Fibroblast of lung (primary cell): Measurements from ENCODE around the gene CYB561D2. TPM values are rescaled to one million over a fixed set of nuclear protein-coding genes. Genes with fewer than 3 reads are reported as not detected.
A peak's percentile ranks its signal among the peaks of the same experiment; 100 is the strongest.

Source experiments
- DNase-seq, 2 donors: peaks; one replicate each; pipeline versions ENCODE4 v3.0.0 to v3.0.0-alpha.2; 2010; ENCODE audit warnings: low read depth in 2 of 2
- H2AFZ ChIP-seq: 2 replicates; pipeline ENCODE4 v1.5.1; 2012; ENCODE audit warnings: low read length, control low read depth, inconsistent platforms
- H3K27ac ChIP-seq: 2 replicates; pipeline ENCODE4 v1.5.1; 2011; ENCODE audit warnings: low read length, control low read depth; ENCODE audit not compliant: insufficient read depth
- H3K27me3 ChIP-seq: 2 replicates; pipeline ENCODE4 v1.5.1; 2011; ENCODE audit warnings: mild to moderate bottlenecking, low read length; ENCODE audit not compliant: control insufficient read depth, insufficient read depth
- H3K36me3 ChIP-seq: 2 replicates; pipeline ENCODE4 v1.5.1; 2011; ENCODE audit warnings: low read length; ENCODE audit not compliant: control insufficient read depth, insufficient read depth
- H3K4me1 ChIP-seq: 2 replicates; pipeline ENCODE4 v1.5.1; 2011; ENCODE audit warnings: low read length; ENCODE audit not compliant: control insufficient read depth, insufficient read depth; ENCODE audit errors: extremely low read depth
- H3K4me2 ChIP-seq: 2 replicates; pipeline ENCODE4 v1.5.1; 2011; ENCODE audit warnings: low read length, control low read depth; ENCODE audit not compliant: insufficient read depth; ENCODE audit errors: extremely low read depth
- H3K4me3 ChIP-seq, 4 experiments: fragments of 200-600 bp in 1 of 4; sonication (generic) in 1 of 4; replicated peaks in 1 of 4; 2 replicates each; pipeline ENCODE4 v1.5.1; 2011 to 2016; ENCODE audit warnings: low read length in 4 of 4, low read depth in 3 of 4, mild to moderate bottlenecking in 3 of 4, control low read depth in 2 of 4, inconsistent platforms in 1 of 4, mixed read lengths in 1 of 4; ENCODE audit not compliant: insufficient read depth in 1 of 4; ENCODE audit errors: control extremely low read depth in 1 of 4
- H3K79me2 ChIP-seq: 2 replicates; pipeline ENCODE4 v1.5.1; 2012; ENCODE audit warnings: mild to moderate bottlenecking, low read length, inconsistent platforms; ENCODE audit not compliant: control insufficient read depth, insufficient read depth
- H3K9ac ChIP-seq: 2 replicates; pipeline ENCODE4 v1.5.1; 2011; ENCODE audit warnings: mild to moderate bottlenecking, low read length, control low read depth; ENCODE audit not compliant: insufficient read depth
- H3K9me3 ChIP-seq: 2 replicates; pipeline ENCODE4 v1.5.1; 2012; ENCODE audit warnings: low read depth, low read length; ENCODE audit not compliant: control insufficient read depth, insufficient read depth
- H4K20me1 ChIP-seq: 2 replicates; pipeline ENCODE4 v1.5.1; 2011; ENCODE audit warnings: low read length; ENCODE audit not compliant: control insufficient read depth, insufficient read depth; ENCODE audit errors: extremely low read depth
- CTCF ChIP-seq, 2 donors: IDR thresholded peaks in 1 of 2; conservative IDR thresholded peaks in 1 of 2; 1 replicate in 1 of 2; 2 replicates in 1 of 2; pipeline ENCODE4 v1.5.1; 2011 to 2012; ENCODE audit warnings: low read length in 2 of 2, control low read depth in 1 of 2, inconsistent platforms in 1 of 2, low read depth in 1 of 2, mild to moderate bottlenecking in 1 of 2
- EZH2 ChIP-seq: IDR thresholded peaks from 2 replicates; pipeline ENCODE4 v1.5.1; 2012; ENCODE audit warnings: low read length, control low read depth, mild to moderate bottlenecking; ENCODE audit errors: missing control alignments
- polyA plus RNA-seq, 2 donors: library from polyadenylated mRNA; depleted of rRNA in 1 of 2; stranded (reverse) in 1 of 2; unstranded in 1 of 2; fragments of >200 nt; gene quantifications; 2 replicates each; pipeline ENCODE4 v1.2.1, GENCODE V29; 2011 to 2012; ENCODE audit warnings: missing spikeins in 1 of 2
- total RNA-seq: library from RNA; depleted of rRNA; stranded (reverse); fragments of >200 nt; gene quantifications from 2 replicates; pipeline ENCODE4 v1.2.1, GENCODE V29; 2014

The CYB561D2 gene
- total and polyA plus RNA-seq, 2 donors (not counting 1 experiment from before 2014, with no cell fraction given): 16.4 to 28.6 TPM

GRCh38 chr3:50326182-50326541, 24.5 kb upstream of the CYB561D2 start:
- Histone ChIP-seq H3K27ac (no peak overlapping the region), H3K9ac (no peak overlapping the region), H3K27me3 (no peaks in the 10 kb centered on the region), H3K4me3 (no peak overlapping the region), H4K20me1 (no peaks in the 10 kb centered on the region), H2AFZ (no peak overlapping the region), H3K79me2 (peaks cover 18% of the 10 kb centered on the region), H3K4me2 (no peak overlapping the region), H3K36me3 (peaks cover 17% of the 10 kb centered on the region), H3K4me1 (peaks cover 7% of the 10 kb centered on the region), H3K9me3 (no peaks in the 10 kb centered on the region)
- TF ChIP-seq EZH2 (no peak), CTCF (conservative IDR thresholded peaks at IDR 0.05 in 1 of 2, IDR thresholded peaks at IDR 0.05 in 1 of 2; ENCODE audit: low read depth in 1 of 2, low read length in 2 of 2) (no peak)
- no peak for DNase-seq

GRCh38 chr3:50327129-50327528, 23.5 kb upstream of the CYB561D2 start:
- Histone ChIP-seq H3K36me3 (peaks cover 25% of the 10 kb centered on the region), H3K27ac (peak overlapping the region; percentile 81), H3K4me2 (peak overlapping the region; percentile 96), H4K20me1 (no peaks in the 10 kb centered on the region), H3K9ac (peak overlapping the region; percentile 83), H3K9me3 (no peaks in the 10 kb centered on the region), H2AFZ (no peak overlapping the region), H3K4me1 (peaks cover 7% of the 10 kb centered on the region), H3K79me2 (peaks cover 28% of the 10 kb centered on the region), H3K27me3 (no peaks in the 10 kb centered on the region), H3K4me3 (peak overlapping the region; percentile 79 to 95 (median 86))
- DNase-seq: no peak
- no peak for TF ChIP-seq CTCF (conservative IDR thresholded peaks at IDR 0.05 in 1 of 2, IDR thresholded peaks at IDR 0.05 in 1 of 2; ENCODE audit: low read depth in 1 of 2, low read length in 2 of 2)
- TF ChIP-seq EZH2: no peak

GRCh38 chr3:50327943-50328691, 22.5 kb upstream of the CYB561D2 start, which contains the start of gene TUSC2:
TSS of gene TUSC2 (minus strand) at chr3:50328223. CDS start at chr3:50328099, 124 bp downstream.
- Histone ChIP-seq H3K27me3 (no peaks in the 10 kb centered on the region), H3K4me3 (peak within 1 kb of the TSS; percentile 79 to 95 (median 86)), H3K4me1 (peaks cover 7% of the 10 kb centered on the region), H3K9me3 (no peaks in the 10 kb centered on the region), H4K20me1 (no peaks in the 10 kb centered on the region), H3K9ac (peak within 1 kb of the TSS; percentile 83), H3K36me3 (peaks cover 25% of the 10 kb centered on the region), H3K4me2 (peak within 1 kb of the TSS; percentile 96), H3K79me2 (peaks cover 36% of the 10 kb centered on the region), H3K27ac (peak within 1 kb of the TSS; percentile 81), H2AFZ (peak within 1 kb of the TSS; percentile 43)
- peak; percentile 94 to 95 for DNase-seq
- TF ChIP-seq CTCF (conservative IDR thresholded peaks at IDR 0.05 in 1 of 2, IDR thresholded peaks at IDR 0.05 in 1 of 2; ENCODE audit: low read depth in 1 of 2, low read length in 2 of 2) (no peak), EZH2 (no peak)
